Gastroesophageal sphincter (tissue), 3 donors: ENCODE measurements around the gene PTPRD.

Source experiments
- CTCF ChIP-seq, 4 experiments: fragments of 200-600 bp in 2 of 4; fragments of 450-650 bp in 2 of 4; sonication (generic) in 1 of 4; IDR thresholded peaks; one replicate each; pipeline ENCODE4 v1.5.1; 2017 to 2019; ENCODE audit warnings: antibody characterized with exemption in 4 of 4, mild to moderate bottlenecking in 2 of 4, moderate library complexity in 2 of 4
- EP300 ChIP-seq: sonication (generic); formaldehyde crosslinking; IDR thresholded peaks from one replicate; pipeline ENCODE4 v1.6.1; 2017; ENCODE audit warnings: antibody characterized with exemption, mild to moderate bottlenecking

- no peak for TF ChIP-seq EP300
- TF ChIP-seq CTCF (IDR thresholded peaks at IDR 0.05): no peak
Measured at GRCh38 chr9:9996259-9996658, 616.5 kb downstream of the PTPRD start.
